NAMALWA (cell line): ENCODE results near the gene TNK1.
"Not testable (repeated sequence)": the region's sequence is repeated elsewhere in the genome, so short reads cannot be mapped to it uniquely, and the experiment has no call there.

ENCODE experiments used
- DNase-seq: peaks from one replicate; pipeline ENCODE4 v3.0.0-alpha.2; 2015; ENCODE audit warnings: low spot score

TNK1 gene

DNA sequence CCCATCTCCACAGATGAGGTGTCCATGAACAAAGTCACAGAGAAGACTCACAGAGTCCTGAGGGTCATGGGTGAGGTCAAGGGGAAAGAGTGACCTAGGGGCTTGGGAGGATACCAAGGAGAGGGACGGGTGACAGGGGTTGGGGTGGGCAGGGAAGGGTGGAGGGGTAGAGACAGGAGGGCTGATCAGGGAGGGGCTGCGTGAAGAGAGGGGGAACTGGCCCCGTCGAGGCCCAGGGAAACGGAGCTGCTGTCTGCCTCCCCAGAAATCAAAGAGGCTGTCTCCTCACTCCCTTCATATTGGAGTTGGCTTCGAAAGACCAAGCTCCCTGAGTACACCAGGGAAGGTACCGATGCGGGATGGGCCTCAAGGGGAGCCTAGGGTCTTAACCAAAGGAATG lies 25.3 kb upstream of the TNK1 start:
- no peak for DNase-seq

DNA sequence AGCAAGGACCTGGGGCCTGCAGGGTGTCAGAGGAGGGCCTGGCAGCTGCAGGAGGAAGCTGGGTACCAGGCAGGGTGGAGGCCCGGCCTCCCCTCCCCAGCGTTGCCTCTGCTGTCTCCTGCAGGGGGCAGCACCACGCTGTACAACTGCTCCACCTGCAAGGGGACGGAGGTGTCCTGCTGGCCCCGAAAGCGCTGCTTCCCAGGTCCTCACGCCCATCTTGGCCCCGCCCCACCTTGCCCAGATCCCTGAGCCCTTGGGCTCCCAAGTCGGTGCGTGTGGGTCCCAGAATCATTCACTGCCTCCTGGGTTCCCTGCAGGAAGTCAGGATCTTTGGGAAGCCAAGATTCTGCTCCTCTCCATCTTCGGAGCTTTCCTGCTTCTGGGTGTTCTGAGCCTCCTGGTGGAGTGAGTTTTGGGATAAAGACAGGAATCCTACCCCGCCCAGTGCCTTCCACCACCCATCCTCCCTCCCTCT lies 24.8 kb upstream of the TNK1 start:
- DNase-seq: peak; percentile 76

DNA sequence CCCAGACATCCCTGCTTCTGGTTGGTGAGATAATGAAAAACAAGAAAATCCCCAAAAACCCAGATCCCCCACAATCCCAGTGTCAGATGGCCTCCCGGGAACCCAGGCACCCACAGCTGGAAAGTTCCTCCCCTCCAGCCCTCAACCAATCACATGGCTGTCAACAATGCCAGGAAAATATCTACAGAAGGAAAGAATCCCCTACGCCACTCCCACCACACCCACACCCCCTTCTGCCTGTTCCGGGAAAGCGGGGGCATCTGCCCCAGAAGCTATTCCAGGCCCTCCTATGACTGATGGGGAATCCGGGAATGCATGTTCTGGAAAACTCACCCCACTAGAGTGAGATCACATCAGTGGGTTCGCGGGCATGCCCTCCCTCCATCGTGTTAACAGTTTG lies 24.1 kb upstream of the TNK1 start:
- DNase-seq: no peak

DNA sequence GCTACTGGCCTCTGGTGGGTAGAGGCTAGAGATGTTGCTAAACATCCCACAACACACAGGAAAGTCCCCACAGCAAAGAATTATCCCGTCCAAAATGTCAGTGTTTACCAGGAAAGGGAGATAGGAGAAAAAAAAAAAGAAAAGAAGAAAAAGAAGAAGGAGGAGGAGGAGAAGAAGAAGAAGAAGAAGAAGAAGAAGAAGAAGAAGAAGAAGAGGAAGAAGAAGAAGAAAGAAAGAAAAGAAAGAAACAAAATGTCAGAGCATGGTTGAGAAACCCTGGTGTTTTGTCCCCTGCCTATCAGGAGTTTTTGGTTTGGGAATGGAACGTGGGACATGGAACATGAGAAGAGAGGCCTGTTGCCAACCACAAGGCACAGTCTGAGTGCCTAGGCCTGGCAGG lies 23.5 kb upstream of the TNK1 start:
- no peak for DNase-seq

DNA sequence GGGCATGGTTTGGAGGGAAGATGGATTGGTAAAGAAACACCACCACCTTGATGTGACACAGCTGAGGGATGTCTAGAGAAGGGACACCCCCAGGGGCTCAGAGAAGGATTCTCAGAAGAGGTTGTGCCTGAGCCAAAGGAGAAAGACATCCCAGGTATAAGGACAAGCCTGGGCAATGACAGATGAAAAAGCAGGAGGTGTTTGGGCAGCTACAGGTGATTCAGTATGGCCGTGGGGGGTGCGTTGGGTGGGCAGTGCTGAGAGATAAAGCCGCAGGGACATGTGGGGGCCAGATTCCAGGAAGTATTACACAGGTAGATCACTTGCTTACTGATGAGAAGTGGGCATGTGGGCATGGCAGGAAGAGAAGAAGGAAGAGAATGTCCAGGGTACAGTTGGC lies 19.0 kb upstream of the TNK1 start:
- DNase-seq: no peak

DNA sequence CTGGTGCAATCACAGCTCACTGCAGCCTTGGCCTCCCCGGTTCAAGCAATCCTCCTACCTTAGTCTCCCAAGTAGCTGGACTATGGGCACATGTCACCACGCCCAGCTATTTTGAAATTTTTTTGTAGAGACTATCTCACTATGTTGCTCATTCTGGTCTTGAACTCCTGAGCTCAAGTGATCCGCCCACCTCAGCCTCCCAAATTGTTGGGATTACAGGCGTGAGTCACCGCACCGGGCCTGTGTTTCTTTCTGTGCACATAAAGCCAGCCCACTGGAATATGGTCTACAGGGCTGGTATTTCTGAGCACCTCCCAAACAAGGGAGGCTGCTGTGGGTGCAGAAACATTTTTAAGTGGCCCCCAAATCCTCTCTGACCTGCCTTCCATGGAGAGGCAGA lies 17.6 kb upstream of the TNK1 start:
- DNase-seq: no peak

DNA sequence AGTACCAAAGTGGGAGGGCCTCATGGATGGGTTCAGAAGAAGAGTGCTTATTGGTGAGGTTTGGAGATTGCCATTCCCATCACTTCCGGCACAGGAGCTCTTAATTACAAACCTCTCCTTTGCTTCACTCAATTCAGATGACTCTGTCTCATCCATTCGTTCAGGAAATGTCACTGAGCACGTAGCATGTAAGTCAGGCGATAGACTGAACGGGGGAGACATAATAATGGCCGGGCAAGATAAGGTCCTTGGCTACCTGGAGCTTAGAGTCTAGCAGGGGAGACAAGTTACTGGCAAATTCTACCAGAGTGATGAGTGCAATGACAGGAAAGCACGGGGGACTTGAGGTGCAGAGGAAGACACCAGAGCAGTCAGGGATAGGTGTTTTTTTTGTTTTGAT lies 14.9 kb upstream of the TNK1 start:
- not testable (repeated sequence) for DNase-seq

DNA sequence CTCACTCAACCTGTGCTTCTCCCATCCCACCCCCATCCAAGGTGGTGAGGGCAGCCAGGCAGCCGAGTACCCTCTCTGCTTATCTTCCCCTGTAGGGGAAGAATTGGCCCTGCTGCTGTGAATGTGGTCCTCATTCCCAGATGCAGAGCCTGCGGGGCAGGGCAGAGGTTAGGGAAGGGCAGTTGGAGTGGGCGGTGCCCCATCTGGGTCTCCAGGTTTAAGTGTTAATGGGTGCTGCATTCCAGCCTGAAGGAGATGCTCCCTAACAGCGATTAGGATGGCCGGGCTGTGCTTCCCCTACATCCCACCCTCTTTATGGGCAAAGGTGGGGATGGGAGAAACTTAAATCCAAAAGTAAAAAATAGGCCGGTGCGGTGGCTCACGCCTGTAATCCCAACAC lies 13.8 kb upstream of the TNK1 start:
- DNase-seq: no peak

DNA sequence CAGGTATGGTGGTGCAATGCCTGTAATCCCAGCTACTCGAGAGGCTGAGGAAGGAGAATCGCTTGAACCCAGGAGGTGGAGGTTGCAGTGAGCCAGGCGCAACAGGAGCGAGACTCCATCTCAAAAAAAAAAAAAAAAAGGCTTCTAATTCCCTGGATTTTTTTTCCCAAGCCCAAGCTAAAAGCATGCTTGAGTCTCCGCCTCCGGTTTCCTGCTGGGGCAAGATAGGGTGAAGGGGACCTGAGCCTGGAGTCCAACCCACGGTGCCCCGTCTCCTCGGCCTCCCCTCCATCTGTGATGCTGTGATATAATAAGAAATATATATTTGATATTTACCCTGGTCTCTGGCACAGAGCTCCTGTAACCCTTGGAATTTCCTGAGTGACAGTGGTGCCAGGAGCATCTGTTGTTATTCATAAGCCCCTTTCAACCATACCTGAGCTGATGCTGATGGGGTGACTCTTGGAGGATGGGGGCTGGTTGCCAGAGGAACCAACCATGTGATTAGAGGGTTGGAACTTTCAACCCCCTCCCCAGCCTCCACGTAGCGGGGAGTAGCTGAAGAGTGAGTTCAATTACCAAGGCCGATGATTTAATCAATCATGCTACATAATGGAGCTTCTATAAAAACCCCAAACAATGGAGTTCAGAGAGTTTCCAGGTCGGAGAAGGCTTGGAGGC lies 12.8 kb upstream of the TNK1 start:
- DNase-seq: no peak

DNA sequence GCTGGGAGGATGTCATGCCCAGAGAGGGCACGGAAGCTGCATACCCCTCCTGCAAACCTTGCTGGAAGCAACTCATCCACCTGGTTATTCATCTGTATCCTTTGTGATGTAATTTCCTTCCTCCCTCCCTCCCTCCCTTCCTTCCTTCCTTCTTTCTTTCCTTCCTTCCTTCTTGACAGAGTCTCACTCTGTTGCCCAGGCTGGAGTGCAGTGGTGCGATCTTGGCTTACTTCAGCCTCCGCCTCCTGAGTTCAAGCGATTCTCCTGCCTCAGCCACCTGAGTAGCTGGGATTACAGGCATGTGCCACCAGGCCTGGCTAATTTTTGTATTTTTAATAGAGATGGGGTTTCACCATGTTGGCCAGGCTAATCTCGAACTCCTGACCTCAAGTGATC lies 12.3 kb upstream of the TNK1 start:
- not testable (repeated sequence) for DNase-seq

DNA sequence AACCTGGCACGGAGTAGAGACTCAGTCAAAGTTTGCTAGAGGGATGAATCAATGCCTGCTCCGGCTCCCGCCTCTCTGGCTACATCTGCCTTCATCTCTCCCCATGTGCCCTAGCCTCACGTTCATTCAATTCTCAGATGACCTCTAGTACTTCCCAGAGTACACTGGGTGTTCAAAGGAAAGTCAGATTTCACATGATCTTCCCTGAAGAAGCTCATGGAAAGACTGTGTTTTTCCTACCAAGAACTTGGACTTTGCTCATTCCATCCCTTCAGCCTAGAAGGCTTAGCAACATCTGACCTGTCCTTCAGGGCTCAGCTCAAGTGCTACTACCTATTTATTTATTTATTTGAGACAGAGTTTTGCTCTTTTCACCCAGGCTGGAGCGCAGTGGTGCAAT lies 11.1 kb upstream of the TNK1 start:
- no peak for DNase-seq

DNA sequence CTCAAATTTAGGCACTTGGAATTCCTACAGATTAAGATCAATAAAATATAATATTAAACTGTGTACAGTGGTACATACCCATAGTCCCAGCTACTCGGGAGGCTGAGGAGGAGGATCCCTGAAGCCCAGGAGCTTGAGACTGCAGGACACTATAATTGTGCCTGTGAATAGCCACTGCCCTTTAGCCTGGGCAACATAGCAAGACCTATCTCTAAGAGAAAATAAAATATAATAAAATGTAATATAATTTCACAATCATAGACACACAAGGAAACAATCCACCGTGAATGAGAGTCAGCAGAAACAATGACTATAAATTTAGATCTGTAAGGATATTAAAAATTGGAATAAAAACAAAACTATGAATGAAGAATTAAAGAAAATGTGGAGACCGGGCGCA lies 10.0 kb upstream of the TNK1 start:
- DNase-seq: no peak

DNA sequence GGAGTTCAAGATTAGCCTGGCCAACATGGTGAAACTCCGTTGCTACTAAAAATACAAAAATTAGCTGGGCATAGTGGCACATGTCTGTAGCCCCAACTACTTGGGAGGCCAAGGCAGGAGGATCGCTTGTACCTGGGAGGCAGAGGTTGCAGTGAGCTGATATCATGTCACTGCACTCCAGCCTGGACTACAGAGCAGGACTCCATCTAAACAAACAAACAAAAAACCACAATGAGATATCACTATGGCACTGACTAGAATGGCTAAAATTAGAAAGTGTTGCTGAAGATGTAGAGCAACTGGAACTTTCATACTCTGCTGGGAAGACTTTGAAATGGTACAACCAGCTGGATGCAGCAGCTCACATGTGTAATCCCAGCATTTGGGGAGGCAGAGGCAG lies 6.5 kb upstream of the TNK1 start:
- no peak for DNase-seq

DNA sequence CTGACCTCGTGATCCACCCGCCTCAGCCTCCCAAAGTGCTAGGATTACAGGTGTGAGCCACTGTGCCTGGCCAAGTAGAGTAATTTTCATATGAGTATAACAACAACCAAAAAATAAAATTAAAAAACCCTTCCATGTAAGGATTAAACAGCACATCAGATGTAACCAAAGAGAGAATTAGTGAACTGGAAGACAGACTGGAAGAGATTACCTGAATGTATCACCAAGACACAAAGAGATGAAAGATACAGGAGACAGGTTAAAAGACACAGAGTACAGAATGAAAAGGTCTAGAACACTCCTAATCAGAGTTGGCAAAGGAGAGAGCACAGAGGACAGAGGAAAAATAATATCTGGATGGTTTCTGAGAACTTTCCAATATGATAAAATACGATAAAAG lies 1.8 kb upstream of the TNK1 start:
- no peak for DNase-seq

DNA sequence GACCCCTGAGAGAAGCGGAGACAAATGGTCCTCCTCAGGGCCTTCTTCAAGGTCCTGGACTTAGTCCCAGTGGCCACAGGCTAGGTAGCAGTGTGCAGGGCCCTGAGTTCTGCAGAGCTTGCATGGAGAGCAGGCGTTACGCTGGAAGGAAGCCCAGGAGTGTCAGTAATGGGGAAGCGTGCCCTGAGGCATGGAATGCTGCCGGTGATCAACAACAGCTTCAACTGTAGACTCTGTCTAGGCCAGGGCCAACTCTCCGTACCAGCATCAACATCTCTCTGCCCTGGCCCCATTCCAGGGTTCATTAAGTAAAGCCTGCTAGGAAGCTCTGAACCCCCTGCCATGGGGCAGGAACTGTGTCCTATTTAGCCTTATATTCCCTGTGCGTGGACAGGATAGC lies 568 bp upstream of the TNK1 start:
- no peak for DNase-seq

DNA sequence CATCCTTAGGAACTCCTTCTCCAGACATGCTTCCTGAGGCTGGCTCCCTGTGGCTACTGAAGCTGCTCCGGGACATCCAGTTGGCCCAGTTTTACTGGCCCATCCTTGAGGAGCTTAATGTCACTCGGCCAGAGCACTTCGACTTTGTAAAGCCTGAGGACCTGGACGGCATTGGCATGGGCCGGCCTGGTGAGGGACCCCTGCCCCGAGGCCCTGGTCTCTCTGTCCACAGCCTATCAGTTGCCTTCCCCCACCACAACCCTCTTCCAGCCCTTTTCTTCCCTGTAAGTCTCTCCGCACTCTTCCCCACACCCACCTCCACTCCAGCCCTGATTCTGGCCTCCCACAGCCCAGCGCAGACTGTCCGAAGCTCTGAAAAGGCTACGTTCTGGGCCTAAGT lies 2.0 kb downstream of the TNK1 start:
- DNase-seq: no peak

DNA sequence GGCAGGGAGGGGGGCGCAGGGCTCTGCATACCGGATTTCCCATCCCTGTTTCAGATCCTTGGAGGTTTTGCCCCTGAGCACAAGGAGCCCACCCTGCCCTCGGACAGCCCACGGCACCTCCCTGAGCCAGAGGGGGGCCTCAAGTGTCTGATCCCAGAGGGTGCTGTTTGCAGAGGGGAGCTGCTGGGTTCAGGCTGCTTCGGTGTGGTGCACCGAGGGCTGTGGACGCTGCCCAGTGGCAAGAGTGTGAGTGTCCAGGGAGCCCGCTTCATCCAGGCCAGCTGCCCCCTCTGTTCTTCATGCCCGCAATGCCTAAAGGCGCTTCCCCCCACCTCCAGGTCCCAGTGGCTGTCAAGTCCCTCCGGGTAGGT lies 2.5 kb downstream of the TNK1 start:
- DNase-seq: no peak

DNA sequence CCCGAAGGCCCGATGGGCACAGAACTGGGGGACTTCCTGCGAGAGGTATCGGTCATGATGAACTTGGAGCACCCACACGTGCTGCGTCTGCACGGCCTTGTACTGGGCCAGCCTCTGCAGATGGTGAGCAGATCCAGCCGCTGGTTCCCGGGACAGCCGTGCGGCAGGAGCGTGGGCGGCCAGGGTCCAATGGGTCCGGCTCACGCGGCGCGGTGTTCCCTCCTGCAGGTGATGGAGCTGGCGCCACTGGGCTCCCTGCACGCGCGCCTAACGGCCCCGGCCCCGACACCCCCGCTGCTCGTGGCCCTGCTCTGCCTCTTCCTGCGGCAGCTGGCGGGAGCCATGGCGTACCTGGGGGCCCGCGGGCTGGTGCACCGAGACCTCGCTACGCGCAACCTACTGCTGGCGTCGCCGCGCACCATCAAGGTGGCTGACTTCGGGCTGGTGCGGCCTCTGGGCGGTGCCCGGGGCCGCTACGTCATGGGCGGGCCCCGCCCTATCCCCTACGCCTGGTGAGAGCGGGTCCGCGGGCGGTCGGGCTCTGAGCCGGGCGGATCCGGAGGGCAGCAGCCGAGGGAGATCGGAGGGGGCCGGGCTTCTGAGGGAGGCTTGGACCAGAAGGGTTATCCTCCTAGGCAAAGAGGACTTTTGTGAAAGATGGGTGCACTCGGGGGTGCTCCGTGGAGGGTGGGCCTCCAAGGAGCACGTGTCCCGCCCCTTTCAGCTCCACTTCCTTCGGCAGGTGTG lies 3.0 kb downstream of the TNK1 start:
- peak; percentile 63 for DNase-seq

DNA sequence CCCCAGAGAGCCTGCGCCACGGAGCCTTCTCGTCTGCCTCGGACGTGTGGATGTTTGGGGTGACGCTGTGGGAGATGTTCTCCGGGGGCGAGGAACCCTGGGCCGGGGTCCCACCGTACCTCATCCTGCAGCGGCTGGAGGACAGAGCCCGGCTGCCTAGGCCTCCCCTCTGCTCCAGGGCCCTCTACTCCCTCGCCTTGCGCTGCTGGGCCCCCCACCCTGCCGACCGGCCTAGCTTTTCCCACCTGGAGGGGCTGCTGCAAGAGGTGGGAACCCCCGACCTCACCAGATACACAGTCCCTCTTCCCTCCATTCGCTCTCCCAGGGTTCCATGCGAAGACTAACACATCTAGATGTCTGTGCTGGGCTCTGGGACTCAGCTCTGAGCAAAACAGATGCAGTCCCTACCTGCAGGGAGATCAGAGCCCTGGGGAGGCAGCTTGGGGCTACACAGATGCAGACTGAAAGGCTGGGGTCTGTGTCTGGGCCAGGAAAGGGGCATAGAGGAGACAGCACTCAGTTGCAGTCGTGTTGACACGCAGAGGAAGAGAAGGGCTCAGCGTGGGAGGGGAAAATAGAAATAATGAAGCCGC lies 3.7 kb downstream of the TNK1 start:
- DNase-seq: no peak

DNA sequence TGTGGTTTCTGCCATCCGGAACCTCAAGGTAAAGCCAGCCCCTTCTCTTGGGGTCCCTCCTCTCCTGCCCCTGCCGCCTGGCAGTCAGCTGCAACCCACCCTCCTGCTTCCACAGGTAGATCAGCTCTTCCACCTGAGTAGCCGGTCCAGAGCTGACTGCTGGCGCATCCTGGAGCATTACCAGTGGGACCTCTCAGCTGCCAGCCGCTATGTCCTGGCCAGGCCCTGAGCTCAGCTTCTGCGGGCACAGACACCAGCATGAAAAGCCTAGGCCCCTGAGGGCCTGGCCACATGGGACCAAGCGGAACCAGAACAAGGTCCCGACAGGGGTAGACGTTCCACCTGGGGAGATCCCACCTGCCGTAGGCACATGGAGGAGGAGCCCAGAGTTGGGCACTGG lies 8.0 kb downstream of the TNK1 start:
- no peak for DNase-seq

DNA sequence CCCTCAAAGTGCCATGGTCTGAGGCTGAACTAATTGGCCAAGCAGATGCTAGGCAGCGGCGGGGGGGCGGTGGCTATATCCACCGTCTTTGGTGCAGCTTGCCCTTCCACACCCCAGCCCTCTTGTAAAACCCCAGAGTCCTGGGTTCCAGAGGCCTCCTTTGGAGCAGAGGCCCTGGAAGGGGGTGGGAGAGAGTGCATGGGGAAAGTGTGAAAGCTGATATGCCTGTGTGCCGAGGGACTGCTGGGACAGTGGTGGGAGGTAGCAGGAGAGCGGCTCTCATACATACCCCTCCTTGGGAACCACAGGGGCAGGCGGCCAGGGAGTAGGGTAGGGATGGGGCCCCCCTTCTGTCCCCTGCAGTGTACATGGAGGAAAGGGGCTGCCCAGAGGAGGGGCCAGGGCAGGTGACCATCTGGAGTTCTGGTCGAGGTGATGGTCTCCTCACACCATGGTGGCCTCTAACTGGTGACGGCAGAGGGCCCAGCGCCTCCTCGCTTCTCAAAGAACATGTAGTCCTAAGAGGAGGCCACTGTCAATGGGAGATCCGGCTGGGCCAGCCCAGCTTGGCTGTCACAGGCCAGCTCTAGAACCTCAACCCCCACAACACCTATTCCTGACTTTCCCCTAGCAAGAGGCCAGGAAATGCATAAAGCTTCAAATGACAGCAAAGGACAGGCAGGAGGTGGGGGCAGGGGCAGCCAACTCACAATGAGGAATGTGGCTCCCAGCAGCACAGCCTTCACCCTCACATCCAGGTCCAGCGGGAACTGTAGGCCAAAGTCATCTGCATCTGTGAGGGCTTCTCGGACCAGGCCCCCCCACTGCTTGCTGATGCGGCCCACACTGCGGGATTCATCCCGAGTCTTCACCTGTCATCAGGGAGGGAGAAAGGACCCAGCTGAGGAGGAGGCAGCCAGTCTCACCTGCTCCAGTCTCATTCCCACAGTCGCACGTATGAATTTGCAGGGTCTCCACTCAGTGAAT lies 9.3 kb downstream of the TNK1 start:
- no peak for DNase-seq

DNA sequence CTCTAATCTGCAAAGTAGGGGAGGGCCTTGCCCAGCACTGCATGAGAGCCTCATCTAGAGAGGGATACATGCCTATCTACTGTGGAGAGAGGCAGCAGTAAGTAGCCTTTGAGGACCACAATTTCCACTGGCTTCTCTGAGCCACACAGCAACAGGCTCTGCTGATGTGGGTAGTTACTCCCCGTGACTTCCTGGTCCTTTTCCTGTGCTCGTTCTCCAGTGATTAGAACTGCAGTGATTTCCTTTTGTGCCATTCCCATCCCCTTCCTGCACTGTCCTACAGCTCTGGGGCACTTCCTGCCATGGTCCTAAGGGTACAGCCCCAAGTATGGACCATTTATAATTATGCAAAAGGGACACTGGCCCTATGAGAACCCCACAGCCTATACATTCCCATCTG lies 10.4 kb downstream of the TNK1 start:
- DNase-seq: no peak
